PC-3 (cell line): ENCODE results near the gene SORBS2. TPM values are rescaled to one million over a fixed set of nuclear protein-coding genes. Genes with fewer than 3 reads are reported as not detected.

Experiments used
- ATAC-seq: fragments of 200-7000 bp; cut with Tn5 transposase; 2 replicates; pipeline ENCODE4 v1.9.1; 2020; ENCODE audit warnings: mild to moderate bottlenecking, moderate library complexity
- BruUV-seq: library from RNA; stranded (reverse); fragments of 400-500 nt; replicated peaks from 2 replicates; lab custom pipeline; 2021; lab: Mats Ljungman, UMichigan
- CTCF ChIA-PET: fragments of 300-600 bp; sonication (Branson Sonifier 250); formaldehyde crosslinking; loops from one replicate; lab custom pipeline; 2022; ENCODE audit warnings: antibody characterized with exemption; lab: Charles Lee
- POLR2A ChIA-PET: fragments of 300-600 bp; sonication (Branson Sonifier 250); formaldehyde crosslinking; loops from one replicate; lab custom pipeline; 2022; ENCODE audit warnings: antibody characterized with exemption; ENCODE audit not compliant: unreplicated experiment; lab: Charles Lee
- DNase-seq: peaks from one replicate; pipeline ENCODE4 v3.0.0-alpha.2; 2015
- H2AFZ ChIP-seq: fragments of 300-600 bp; sonication (generic); 2 replicates; pipeline ENCODE4 v1.6.0; 2016; ENCODE audit warnings: antibody characterized with exemption, low read length
- H3F3A ChIP-seq: fragments of 300-600 bp; sonication (generic); one replicate; pipeline ENCODE4 v1.6.0; 2017; ENCODE audit warnings: antibody characterized with exemption, low read length, control low read depth, mild to moderate bottlenecking; ENCODE audit not compliant: unreplicated experiment
- H3K27ac ChIP-seq: fragments of 300-600 bp; sonication (generic); 2 replicates; pipeline ENCODE4 v1.5.1; 2016; ENCODE audit warnings: mild to moderate bottlenecking, low read length
- H3K27me3 ChIP-seq: fragments of 300-600 bp; sonication (generic); 2 replicates; pipeline ENCODE4 v1.6.1; 2016; ENCODE audit warnings: low read length, mixed read lengths
- H3K36me3 ChIP-seq: fragments of 300-600 bp; sonication (generic); 2 replicates; pipeline ENCODE4 v1.6.1; 2016; ENCODE audit warnings: low read depth, mixed run types, low read length, mixed read lengths
- H3K4me1 ChIP-seq: fragments of 300-600 bp; sonication (generic); 2 replicates; pipeline ENCODE4 v1.5.1; 2016; ENCODE audit warnings: low read length; ENCODE audit not compliant: insufficient read depth
- H3K4me2 ChIP-seq: fragments of 300-600 bp; sonication (generic); 2 replicates; pipeline ENCODE4 v1.6.0; 2016; ENCODE audit warnings: low read length
- H3K4me3 ChIP-seq: fragments of 300-600 bp; sonication (generic); 2 replicates; pipeline ENCODE4 v1.5.1; 2016; ENCODE audit warnings: mild to moderate bottlenecking, low read length, mixed read lengths
- H3K79me2 ChIP-seq: fragments of 300-600 bp; sonication (generic); 2 replicates; pipeline ENCODE4 v1.6.1; 2017; ENCODE audit warnings: low read length, mixed read lengths
- H3K9ac ChIP-seq: fragments of 300-600 bp; sonication (generic); 2 replicates; pipeline ENCODE4 v1.6.0; 2016; ENCODE audit warnings: mild to moderate bottlenecking, low read length
- H3K9me2 ChIP-seq: fragments of 300-600 bp; sonication (generic); replicated peaks from 2 replicates; pipeline ENCODE4 v1.6.1; 2016; ENCODE audit warnings: mixed run types, low read length, mixed read lengths
- H3K9me3 ChIP-seq: fragments of 300-600 bp; sonication (generic); 2 replicates; pipeline ENCODE4 v1.6.1; 2016; ENCODE audit warnings: low read length, mixed read lengths
- H4K20me1 ChIP-seq: fragments of 300-600 bp; sonication (generic); 2 replicates; pipeline ENCODE4 v1.6.1; 2016; ENCODE audit warnings: low read length, mixed read lengths
- CTCF ChIP-seq: fragments of 300-600 bp; sonication (generic); conservative IDR thresholded peaks from 2 replicates; pipeline ENCODE4 v1.5.1; 2017; ENCODE audit warnings: antibody characterized with exemption, low read depth, mild to moderate bottlenecking, low read length
- EZH2 ChIP-seq: fragments of 300-600 bp; sonication (generic); IDR thresholded peaks from one replicate; pipeline ENCODE4 v1.6.1; 2017; ENCODE audit warnings: antibody characterized with exemption, mild to moderate bottlenecking, low read length; ENCODE audit not compliant: unreplicated experiment
- EZH2phosphoT487 ChIP-seq: fragments of 300-600 bp; sonication (generic); IDR thresholded peaks from 2 replicates; pipeline ENCODE4 v1.6.1; 2018; ENCODE audit warnings: mild to moderate bottlenecking, antibody characterized with exemption, low read length, borderline replicate concordance
- intact Hi-C: fragments of 100-400 bp; cut with micrococcal nuclease; formaldehyde crosslinking; loops from 2 replicates; pipeline ENCODE4 v1.9.0; 2023
- total RNA-seq: library from RNA; depleted of rRNA; stranded (reverse); fragments of >200 nt; gene quantifications from 2 replicates; pipeline ENCODE4 v1.2.3, GENCODE V29; 2014

Gene SORBS2
- total RNA-seq, 1 experiment from 2014 or later = 3.6 TPM

- POLR2A ChIA-PET = no interaction called here
- intact Hi-C loops = no loop called here
Measured at GRCh38 chr4:185713731-185714130, 98.3 kb downstream of the SORBS2 start.

GRCh38 chr4:185713272-185713671 is 98.7 kb downstream of the SORBS2 start:
- Histone ChIP-seq H3K27ac (no peak overlapping the region), H3K4me3 (no peak overlapping the region), H3K36me3 (no peaks in the 10 kb centered on the region), H3K4me1 (peaks cover 9% of the 10 kb centered on the region; the same call in 1 of the 2 replicates), H4K20me1 (no peaks in the 10 kb centered on the region), H3K27me3 (no peaks in the 10 kb centered on the region), H3K79me2 (no peaks in the 10 kb centered on the region), H3F3A (no peaks in the 10 kb centered on the region), H3K9me3 (no peaks in the 10 kb centered on the region), H2AFZ (no peak overlapping the region), H3K9me2 (no peaks in the 10 kb centered on the region), H3K9ac (no peak overlapping the region), H3K4me2 (no peak overlapping the region)
- ChIA-PET POLR2A (no interaction called here), CTCF (no interaction called here)
- ATAC-seq (peak; percentile 61), DNase-seq (no peak)
- TF ChIP-seq EZH2phosphoT487 = no peak
- no peak for TF ChIP-seq CTCF
- TF ChIP-seq EZH2 = no peak
- no TSS peak for BruUV-seq
- intact Hi-C loops = no loop called here

More at GRCh38 chr4:185713731-185714130, 98.3 kb downstream of the SORBS2 start:
- H3K27ac ChIP-seq = no peak overlapping the region
- no peaks in the 10 kb centered on the region for H3K36me3 ChIP-seq
- CTCF ChIA-PET = no interaction called here
- H3K9ac ChIP-seq = no peak overlapping the region
- no peak for ATAC-seq
- H3K27me3 ChIP-seq = no peaks in the 10 kb centered on the region
- DNase-seq = no peak
- no peaks in the 10 kb centered on the region for H3F3A ChIP-seq
- H3K4me1 ChIP-seq = peaks cover 4% of the 10 kb centered on the region; the same call in 1 of the 2 replicates
- H3K9me2 ChIP-seq = no peaks in the 10 kb centered on the region
- H3K79me2 ChIP-seq = no peaks in the 10 kb centered on the region
- TF ChIP-seq EZH2phosphoT487 = no peak
- TF ChIP-seq CTCF = no peak
- TF ChIP-seq EZH2 = no peak
- H2AFZ ChIP-seq = no peak overlapping the region
- no peaks in the 10 kb centered on the region for H3K9me3 ChIP-seq
- no TSS peak for BruUV-seq
- no peak overlapping the region for H3K4me2 ChIP-seq
- H3K4me3 ChIP-seq = no peak overlapping the region
- H4K20me1 ChIP-seq = no peaks in the 10 kb centered on the region

GRCh38 chr4:185712350-185713024 is 99.5 kb downstream of the SORBS2 start:
- CTCF ChIA-PET = no interaction called here
- no peaks in the 10 kb centered on the region for H3F3A ChIP-seq
- DNase-seq (no peak), ATAC-seq (no peak)
- H3K27me3 ChIP-seq = no peaks in the 10 kb centered on the region
- H3K27ac ChIP-seq = no peak overlapping the region
- H3K4me2 ChIP-seq = no peak overlapping the region
- H3K9ac ChIP-seq = no peak overlapping the region
- TF ChIP-seq EZH2 (no peak), CTCF (no peak), EZH2phosphoT487 (no peak)
- no peaks in the 10 kb centered on the region for H3K36me3 ChIP-seq
- no peaks in the 10 kb centered on the region for H3K9me2 ChIP-seq
- H4K20me1 ChIP-seq = no peaks in the 10 kb centered on the region
- no peaks in the 10 kb centered on the region for H3K9me3 ChIP-seq
- POLR2A ChIA-PET = no interaction called here
- no peak overlapping the region for H2AFZ ChIP-seq
- peaks cover 14% of the 10 kb centered on the region; the same call in 1 of the 2 replicates for H3K4me1 ChIP-seq
- intact Hi-C loops = no loop called here
- no TSS peak for BruUV-seq
- H3K79me2 ChIP-seq = no peaks in the 10 kb centered on the region
- H3K4me3 ChIP-seq = no peak overlapping the region
